GM10248 (cell line): Measurements from ENCODE around the gene ADPRHL1.
"Not testable (repeated sequence)": the region's sequence is repeated elsewhere in the genome, so short reads cannot be mapped to it uniquely, and the experiment has no call there.

Experiments
- CTCF ChIA-PET: fragments of 300-600 bp; sonication (Branson Sonifier 250); formaldehyde crosslinking; extraction: SDS; loops from one replicate; lab custom pipeline; 2021; ENCODE audit warnings: antibody characterized with exemption; lab: Yijun Ruan, JAX
- POLR2A ChIA-PET: fragments of 350-650 bp; sonication (Branson Sonifier 250); formaldehyde crosslinking; extraction: SDS; loops from one replicate; lab custom pipeline; 2020; ENCODE audit warnings: antibody characterized with exemption; lab: Yijun Ruan, JAX
- DNase-seq: peaks from one replicate; pipeline ENCODE4 v3.0.0; 2012; ENCODE audit errors: extremely low spot score
- TF ChIP-seq, protein P1 (sequence below): IDR thresholded peaks from 2 replicates; pipeline ENCODE4 v1.5.1; 2012; ENCODE audit warnings: mild to moderate bottlenecking, low read depth; ENCODE audit errors: extremely low read depth, missing control alignments, control extremely low read depth

ADPRHL1 gene

DNA sequence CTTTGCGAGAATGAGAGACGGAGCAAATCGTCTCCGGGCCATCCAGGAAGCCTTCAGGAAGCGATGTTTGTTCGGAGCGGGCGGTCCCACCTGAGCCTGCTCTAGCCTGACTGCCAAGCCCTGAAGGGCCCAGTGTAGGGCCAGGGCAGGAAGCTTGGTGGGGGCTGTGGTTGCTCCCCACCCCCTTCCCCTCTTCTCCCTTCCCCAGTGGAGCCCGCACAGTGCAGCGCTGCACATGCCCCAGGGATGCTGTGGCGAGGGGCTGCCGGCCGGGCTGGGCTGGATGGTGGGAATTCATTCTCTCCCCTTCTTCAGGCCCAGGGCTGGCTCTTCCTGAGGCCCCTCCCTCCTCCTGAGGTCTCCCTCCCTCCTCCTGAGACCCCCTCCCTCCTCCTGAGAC is 82.2 kb downstream of the ADPRHL1 start:
- CTCF ChIA-PET, result no interaction called here
- no peak for DNase-seq
- TF ChIP-seq, protein P1, sequence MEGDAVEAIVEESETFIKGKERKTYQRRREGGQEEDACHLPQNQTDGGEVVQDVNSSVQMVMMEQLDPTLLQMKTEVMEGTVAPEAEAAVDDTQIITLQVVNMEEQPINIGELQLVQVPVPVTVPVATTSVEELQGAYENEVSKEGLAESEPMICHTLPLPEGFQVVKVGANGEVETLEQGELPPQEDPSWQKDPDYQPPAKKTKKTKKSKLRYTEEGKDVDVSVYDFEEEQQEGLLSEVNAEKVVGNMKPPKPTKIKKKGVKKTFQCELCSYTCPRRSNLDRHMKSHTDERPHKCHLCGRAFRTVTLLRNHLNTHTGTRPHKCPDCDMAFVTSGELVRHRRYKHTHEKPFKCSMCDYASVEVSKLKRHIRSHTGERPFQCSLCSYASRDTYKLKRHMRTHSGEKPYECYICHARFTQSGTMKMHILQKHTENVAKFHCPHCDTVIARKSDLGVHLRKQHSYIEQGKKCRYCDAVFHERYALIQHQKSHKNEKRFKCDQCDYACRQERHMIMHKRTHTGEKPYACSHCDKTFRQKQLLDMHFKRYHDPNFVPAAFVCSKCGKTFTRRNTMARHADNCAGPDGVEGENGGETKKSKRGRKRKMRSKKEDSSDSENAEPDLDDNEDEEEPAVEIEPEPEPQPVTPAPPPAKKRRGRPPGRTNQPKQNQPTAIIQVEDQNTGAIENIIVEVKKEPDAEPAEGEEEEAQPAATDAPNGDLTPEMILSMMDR, result no peak
- POLR2A ChIA-PET, result no interaction called here

GRCh38 chr13:113369881-113370280 is 83.4 kb downstream of the ADPRHL1 start:
- TF ChIP-seq, protein P1, result no peak
- no peak for DNase-seq
- ChIA-PET POLR2A (no interaction called here), CTCF (no interaction called here)

GRCh38 chr13:113369189-113369588 is 84.1 kb downstream of the ADPRHL1 start:
- CTCF ChIA-PET, result no interaction called here

GRCh38 chr13:113368353-113368752 is 84.9 kb downstream of the ADPRHL1 start:
- DNase-seq, POLR2A ChIA-PET, CTCF ChIA-PET: not testable (repeated sequence)

More at GRCh38 chr13:113369189-113369588, 84.1 kb downstream of the ADPRHL1 start:
- POLR2A ChIA-PET, result no interaction called here
- TF ChIP-seq, protein P1, result no peak
- DNase-seq, result no peak

- POLR2A ChIA-PET, result interaction anchor here (0.6 kb wide), 1 partner anchor 62 kb away, joined by 4 read pairs; no protein-coding TSS in a partner anchor
- DNase-seq, result no peak
- TF ChIP-seq, protein P1, result no peak
- CTCF ChIA-PET, result no interaction called here
These were observed 85.5 kb downstream of the ADPRHL1 start for GRCh38 chr13:113367771-113368170.

DNA sequence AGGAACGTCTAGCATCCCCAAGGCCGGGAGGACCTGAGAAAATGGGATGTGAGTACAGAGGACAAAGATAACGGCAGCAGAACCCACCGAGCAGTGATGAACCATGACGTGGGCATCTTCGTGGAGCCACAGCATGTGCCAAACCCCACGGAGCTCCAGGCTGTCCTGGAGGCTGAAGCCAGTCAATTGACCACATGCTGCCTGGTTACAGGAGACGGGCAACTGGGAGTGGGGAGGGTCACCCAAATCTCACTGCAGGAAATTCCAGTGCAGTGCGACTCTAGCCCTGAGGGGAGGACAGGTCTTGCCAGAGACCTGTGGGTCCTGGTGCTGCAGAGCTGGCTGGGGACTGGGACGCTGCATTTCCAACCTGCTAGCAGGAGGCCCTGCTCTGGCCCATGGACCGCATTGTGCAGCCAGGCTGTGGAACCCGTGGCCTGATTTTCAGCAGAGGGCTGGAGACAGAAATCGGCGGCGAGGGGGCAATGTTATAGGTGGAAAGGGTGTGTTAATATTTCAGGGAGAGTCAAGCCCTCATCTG is 86.2 kb downstream of the ADPRHL1 start:
- ChIA-PET CTCF (no interaction called here), POLR2A (no interaction called here)
- DNase-seq, result no peak
- TF ChIP-seq, protein P1, result no peak

DNA sequence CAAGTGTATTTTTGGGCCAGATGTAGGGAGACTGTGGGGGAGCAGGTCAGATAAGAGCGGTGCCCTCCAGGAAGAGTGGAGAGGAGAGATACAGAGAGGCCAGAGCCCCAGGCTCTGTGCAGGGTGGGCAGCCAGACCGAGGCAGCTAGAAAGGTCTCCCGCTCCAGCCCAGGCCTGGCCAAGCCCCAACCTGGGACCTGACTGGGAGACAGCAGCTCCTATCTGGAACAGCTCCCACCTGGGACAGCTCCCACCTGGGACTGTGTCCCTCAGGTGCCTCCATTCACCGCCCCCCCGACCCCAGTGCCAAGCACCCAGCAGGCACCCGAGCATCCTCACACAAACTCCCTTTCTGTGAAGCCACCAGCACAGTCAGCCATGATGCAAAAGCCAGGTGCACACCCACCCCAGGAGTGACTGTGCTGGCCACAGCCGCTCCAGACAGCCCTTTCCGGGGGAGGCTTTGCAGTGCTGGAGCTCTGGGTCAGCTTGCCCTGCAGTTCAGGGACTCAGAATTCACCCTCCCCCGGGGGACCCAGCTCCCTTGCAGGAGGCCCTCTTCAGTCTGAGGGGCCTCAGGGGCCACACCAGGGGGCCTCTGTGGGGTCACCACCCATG is 87.2 kb downstream of the ADPRHL1 start:
- no peak for DNase-seq
- ChIA-PET CTCF (no interaction called here), POLR2A (no interaction called here)
- TF ChIP-seq, protein P1, result no peak
